ENCODE results near the gene RPS6KA5. TPM values are rescaled to one million over a fixed set of nuclear protein-coding genes. Genes with fewer than 3 reads are reported as not detected.
"Not testable (repeated sequence)": the region's sequence is repeated elsewhere in the genome, so short reads cannot be mapped to it uniquely, and the experiment has no call there.

RPS6KA5 gene
- total RNA-seq, 1 donor from 2014 or later, result 33.1 TPM

GRCh38 chr14:90829677-90830076 is 230.8 kb downstream of the RPS6KA5 start:
- DNase-seq, result no peak

GRCh38 chr14:90828642-90829487 is 231.6 kb downstream of the RPS6KA5 start:
- no peak for DNase-seq

- DNase-seq, result peak; percentile 96
These were observed 232.4 kb downstream of the RPS6KA5 start for GRCh38 chr14:90827919-90828610.

GRCh38 chr14:90823542-90823941 is 236.9 kb downstream of the RPS6KA5 start:
- DNase-seq, result not testable (repeated sequence)

GRCh38 chr14:90820958-90821357 is 239.5 kb downstream of the RPS6KA5 start:
- DNase-seq, result no peak

- peak; percentile 49 for DNase-seq
These were observed 240.6 kb downstream of the RPS6KA5 start for GRCh38 chr14:90819734-90820393.

GRCh38 chr14:90818715-90819114 is 241.7 kb downstream of the RPS6KA5 start:
- no peak for DNase-seq

GRCh38 chr14:90816681-90817436 is 243.6 kb downstream of the RPS6KA5 start:
- DNase-seq, result no peak

- peak; percentile 68 for DNase-seq
These were observed 244.4 kb downstream of the RPS6KA5 start, which contains the start of gene TTC7B for GRCh38 chr14:90815822-90816662. Gene TTC7B (minus strand): TSS chr14:90816430. CDS start chr14:90816295, 135 bp downstream.

- no peak for DNase-seq
These were observed 244.9 kb downstream of the RPS6KA5 start for GRCh38 chr14:90815572-90815821.

- no peak for DNase-seq
These were observed 245.5 kb downstream of the RPS6KA5 start for GRCh38 chr14:90814806-90815571.

- DNase-seq, result no peak
These were observed 247.0 kb downstream of the RPS6KA5 start for GRCh38 chr14:90813442-90813841.

GRCh38 chr14:90812109-90812508 is 248.3 kb downstream of the RPS6KA5 start:
- DNase-seq, result no peak

GRCh38 chr14:90811641-90812040 is 248.8 kb downstream of the RPS6KA5 start:
- no peak for DNase-seq

- no peak for DNase-seq
These were observed 249.6 kb downstream of the RPS6KA5 start for GRCh38 chr14:90810806-90811205.

- no peak for DNase-seq
These were observed 250.7 kb downstream of the RPS6KA5 start for GRCh38 chr14:90809530-90810312.

- no peak for DNase-seq
These were observed 251.5 kb downstream of the RPS6KA5 start for GRCh38 chr14:90808759-90809529.

- DNase-seq, result no peak
These were observed 253.4 kb downstream of the RPS6KA5 start for GRCh38 chr14:90807060-90807459.

All from tongue (tissue), 2 donors.